ENCODE measurements around the gene USP12.
"Not testable (repeated sequence)": the region's sequence is repeated elsewhere in the genome, so short reads cannot be mapped to it uniquely, and the experiment has no call there.

The USP12 gene

DNA sequence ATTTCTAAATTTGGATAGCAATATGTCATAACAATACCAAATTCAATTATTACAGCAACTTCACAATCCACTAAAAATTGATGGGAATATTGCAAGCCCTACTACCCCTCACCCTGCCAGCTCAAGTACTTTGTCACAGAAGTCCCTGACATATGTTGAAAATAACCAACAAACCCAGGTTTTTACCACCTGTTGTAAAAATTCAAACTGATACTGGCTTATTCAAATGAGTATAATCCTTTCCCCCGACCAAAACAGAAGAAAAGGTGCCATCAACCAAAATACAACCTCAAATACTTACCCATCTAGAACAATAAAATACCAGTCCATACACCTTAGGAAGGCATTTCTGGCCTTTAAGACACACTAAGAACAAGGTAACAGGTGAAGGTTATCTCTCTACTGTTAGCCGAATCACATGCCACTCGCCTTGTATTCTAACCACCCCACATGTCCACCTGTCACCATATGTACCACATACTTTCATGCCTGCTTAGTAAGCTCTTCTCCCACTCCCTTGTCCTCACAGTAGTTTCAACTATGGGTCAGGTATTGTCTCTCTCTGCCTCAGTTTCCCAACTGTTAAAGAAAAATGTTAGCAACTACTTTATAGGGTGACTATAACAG, 53.1 kb downstream of the USP12 start:
- no peak for DNase-seq

DNA sequence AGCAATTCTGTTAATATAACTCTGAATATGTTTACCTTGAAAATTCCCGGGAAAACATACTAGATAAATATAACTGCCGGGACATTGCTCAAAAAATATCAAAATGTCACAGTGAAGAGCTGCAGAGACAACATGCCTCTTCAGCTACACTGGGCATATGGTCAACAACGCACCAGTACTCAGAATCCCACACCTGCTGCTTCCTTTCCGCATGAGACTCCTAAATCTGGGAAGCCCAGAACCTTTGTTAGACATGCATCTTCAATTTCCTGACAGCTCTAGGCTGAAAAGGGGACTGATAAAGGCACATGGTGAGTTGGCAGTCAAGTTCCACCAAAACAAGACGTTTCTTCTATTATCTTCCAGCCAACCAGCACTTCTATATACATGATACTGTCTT, 53.7 kb downstream of the USP12 start:
- no peak for DNase-seq

DNA sequence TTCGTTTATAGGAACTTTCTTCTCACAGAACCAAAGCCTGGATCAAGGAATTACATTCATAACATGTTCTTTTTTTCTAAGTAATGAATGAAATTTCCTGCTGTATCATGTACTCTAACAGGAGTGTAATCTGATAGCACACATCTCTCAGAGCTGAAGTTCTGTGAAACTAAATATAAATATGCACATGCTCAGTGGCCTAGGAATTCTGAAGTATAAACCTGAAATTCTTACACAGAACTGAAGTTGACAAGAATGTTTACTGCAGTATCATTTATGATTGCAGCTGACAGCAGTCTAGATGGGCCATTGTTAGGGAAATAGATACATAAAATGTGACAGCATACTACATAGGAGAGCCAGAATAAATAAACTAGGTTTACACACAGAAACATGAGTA, 54.5 kb downstream of the USP12 start:
- DNase-seq = no peak

DNA sequence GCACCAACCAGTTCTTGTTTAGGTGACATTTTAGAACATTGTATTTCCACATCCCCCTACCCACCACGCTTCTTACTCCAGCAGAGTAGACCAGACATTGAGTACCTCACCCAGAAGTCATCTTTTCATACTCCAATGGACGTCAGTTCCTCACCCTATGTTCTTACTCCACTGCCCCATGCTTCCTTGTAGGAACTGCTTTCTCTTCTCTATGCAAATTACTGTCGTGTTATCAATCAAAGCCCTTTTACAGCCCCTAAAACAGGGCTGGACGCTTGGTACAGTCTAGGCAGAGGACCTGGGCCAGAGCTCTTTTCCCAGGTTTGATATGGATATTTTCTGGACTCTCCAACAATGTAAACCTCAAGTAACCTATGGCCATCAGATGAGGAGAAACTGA, 58.2 kb downstream of the USP12 start:
- no peak for DNase-seq

DNA sequence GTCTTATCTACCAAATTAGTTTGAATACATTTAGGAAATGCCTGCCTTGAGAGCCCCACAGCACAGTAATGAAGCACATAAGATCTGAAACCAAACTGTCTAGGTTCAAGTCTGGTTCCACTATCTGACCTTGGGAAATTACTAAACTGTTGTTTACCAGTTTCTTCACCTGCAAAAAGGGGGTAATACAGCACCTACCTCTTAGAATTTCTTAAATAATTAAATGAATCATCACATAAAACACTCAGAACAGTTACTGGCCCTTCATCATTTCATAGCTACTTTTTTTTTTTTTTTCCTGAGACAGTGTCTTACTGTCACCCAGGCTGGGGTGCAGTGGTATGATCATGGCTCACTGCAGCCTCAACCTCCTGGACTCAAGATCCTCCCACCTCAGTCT, 59.6 kb downstream of the USP12 start:
- no peak for DNase-seq

DNA sequence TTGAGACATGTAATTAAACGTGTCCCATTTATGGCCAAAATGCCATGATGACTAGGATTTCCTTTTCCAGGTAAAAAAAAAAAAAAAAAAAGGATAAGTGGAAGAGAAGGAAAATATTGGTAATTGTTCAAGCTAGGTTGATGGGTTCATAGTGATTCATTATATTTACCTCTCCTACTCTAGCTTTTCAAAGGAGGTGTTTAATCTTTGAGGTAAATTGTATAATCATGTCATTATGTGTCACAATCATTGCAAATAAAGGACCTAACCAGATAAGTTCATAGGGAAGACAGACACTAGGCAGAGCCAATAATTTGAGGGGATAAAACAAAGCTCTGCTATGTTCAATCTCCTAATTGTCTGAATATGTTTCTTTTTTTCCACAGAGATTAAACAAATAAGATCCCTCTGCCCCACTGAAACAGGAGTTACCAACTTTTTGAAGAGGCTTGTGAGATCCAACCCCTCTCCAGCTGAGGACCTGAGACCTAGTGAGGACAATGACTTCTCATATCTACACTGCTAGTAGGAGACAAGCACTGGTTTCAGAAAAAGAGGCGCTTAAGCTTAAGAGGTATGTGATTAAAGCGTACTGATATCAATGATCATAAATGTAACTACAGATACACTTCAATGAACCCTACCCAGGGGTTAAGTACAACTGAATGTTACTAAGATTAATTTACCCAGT, 61.4 kb downstream of the USP12 start:
- no peak for DNase-seq

DNA sequence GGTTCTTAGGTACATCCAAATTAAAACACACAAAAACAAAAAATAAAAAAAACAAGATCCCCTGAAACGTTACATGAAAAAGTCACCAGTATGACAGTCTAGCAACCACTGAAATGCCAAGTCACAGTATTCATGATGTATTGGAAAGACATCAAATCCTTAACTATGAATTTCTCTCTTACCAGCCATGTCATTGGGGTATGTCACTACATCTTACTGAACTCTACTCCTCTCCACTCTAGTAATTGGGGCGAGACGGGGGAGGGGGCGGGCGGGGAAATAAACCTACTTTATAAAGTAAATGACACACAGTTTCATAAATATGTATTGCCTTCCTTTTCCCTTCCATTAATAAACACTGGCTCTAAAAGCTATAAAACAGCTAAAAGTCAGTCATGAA, 65.5 kb downstream of the USP12 start:
- DNase-seq = no peak

DNA sequence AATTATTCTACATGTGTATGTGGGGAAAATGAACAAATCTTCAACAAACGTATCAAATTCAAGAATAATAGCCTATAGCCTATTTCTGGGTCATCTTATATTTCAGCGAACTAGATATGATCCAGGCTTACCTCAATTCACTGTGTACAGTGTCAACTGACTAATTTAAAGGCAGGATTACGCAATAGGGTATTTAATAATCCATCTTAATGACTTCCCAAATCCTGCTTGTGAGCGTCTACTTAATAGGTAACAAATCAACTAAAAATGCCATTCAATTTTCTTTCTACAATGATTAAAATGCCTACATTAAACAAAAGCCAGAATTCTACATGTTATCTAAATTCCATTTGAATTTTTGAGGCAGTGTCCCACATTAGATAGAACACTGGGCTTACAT, 67.0 kb downstream of the USP12 start:
- no peak for DNase-seq

DNA sequence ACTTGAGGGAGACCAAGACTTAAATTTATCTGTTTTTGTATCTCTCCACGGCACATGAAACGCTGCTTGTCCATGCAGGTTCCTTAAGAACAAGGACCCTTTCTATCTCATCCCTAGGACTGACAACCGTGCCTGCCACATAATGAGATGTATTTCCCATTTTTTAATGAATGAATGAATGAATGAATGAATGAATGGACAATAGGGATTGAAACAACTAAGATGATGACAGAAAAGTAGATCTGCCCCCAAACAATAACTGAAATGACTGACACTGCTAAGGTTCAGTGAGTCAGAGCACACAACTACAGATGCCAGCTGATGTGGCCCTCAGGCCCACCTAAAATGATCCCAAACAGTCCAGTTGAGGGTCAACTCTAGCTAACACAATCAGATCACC, 69.8 kb downstream of the USP12 start:
- DNase-seq = no peak

DNA sequence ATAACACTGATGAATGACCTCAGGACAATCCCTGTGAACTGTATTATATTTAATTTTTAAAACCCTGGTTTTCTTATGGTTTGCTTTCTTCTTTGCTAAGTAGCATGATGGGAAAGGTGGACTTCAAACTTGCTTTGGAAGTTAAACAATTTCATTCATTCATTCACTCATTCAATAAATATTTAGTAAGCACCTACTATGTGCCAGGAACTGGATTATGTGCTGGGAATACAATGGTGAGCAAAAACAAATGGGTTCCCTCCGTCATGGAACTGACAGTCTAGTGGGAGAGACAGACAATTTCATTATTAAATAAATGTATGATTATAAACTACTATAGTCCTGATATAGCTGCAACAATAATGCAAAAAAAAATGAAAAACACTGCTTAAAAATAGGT, 70.3 kb downstream of the USP12 start:
- DNase-seq = no peak

DNA sequence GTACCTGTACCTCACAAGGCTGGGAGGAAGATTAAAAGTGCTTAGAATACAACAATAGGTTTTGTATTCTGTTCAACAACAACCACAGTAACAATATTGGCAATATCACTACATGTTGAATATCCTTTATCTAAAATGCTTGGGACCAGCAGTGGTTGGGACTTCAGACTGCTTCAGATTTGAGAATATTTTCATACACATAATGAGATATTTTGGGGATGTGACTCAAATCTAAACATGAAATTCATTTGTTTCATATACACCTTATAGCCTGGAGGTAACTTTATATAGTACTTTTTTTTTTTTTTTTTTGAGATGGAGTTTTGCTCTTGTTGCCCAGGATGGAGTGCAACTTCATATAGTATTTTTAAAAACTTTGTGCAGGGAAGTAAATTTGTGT, 73.9 kb downstream of the USP12 start:
- DNase-seq = no peak

DNA sequence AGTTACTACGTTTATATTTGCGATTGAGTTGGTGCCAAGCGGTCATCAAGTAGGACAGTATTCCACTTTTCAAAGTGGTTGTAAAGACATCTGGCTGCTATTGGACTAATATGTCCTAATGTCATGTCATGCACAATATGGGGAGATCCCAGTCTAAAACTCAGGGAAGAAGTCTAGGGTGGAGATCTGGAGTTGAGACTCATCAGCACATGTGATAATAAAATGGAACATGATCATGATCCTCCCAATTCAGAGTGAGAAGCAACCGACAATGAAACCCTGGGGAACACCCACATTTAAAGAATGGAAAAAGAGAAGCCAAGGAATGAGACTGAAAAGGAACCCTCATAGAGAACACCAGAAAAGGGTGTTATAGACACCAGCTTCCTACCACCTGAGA, 80.2 kb downstream of the USP12 start:
- no peak for DNase-seq

DNA sequence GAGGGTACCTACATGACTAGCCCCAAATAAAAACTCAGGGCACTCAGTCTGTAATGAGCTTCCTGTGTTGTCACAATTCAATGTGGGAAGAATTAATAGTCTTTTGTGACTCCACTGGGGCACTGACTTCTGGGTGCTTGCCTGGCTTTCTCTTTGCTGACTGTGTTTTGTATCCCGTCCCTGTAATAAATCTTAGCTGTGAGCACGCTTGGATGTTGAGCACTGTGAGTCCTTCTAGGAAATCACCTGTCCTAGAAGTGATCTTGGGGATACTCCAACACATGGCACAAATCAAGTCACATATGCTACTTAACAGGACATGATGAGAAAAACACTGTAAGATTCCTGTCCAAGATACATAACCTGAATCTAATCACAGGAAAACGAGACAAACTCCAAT, 83.0 kb downstream of the USP12 start:
- DNase-seq = no peak

DNA sequence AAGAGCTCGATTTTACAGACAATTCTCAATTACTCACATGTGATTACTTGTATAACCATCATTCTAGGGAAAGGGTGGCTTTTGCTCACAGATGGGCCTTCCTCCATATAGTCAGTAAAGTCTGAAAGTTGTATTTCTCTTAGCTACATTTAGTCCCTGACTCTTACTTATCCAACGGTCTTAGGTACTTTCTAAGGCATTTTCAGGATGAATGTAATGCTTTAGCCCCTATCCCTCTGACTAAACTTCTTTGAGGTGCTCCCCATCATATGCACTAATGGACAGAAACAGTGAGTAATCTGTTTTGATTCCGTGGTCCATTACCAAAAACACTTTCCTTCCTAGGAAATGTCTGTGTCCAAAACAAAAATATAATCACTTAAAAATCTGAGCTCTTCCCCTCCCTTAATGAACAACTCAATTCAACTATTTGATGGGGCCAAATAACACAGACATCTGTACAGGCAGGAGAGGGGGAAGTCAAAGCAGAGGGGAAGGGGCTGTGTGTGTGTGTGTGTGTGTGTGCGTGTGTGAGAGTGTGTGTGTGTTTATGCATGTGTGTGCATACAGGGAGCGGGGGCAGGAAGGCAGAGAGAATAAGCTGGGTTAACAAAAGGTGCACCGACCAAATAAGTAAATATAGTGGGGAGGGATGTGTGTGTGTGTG, 84.9 kb downstream of the USP12 start:
- no peak for DNase-seq

DNA sequence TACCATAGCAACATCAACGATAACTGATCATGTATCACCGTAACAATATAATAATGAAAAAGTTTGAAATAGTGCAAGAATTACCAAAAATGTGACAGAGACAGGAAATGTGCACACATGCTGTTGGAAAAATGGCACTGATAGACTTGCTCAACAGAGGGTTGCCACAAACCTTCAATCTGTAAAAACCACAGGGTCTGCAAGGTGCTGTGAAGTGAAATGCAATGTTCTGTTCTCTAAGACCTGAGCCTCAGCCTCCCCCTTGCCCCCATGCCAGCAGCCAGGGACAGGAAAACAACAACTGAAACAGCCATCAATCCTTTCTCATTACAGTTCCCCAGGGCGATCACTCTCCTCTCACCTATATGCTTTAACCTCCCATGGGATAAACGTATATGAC, 88.4 kb downstream of the USP12 start:
- no peak for DNase-seq

DNA sequence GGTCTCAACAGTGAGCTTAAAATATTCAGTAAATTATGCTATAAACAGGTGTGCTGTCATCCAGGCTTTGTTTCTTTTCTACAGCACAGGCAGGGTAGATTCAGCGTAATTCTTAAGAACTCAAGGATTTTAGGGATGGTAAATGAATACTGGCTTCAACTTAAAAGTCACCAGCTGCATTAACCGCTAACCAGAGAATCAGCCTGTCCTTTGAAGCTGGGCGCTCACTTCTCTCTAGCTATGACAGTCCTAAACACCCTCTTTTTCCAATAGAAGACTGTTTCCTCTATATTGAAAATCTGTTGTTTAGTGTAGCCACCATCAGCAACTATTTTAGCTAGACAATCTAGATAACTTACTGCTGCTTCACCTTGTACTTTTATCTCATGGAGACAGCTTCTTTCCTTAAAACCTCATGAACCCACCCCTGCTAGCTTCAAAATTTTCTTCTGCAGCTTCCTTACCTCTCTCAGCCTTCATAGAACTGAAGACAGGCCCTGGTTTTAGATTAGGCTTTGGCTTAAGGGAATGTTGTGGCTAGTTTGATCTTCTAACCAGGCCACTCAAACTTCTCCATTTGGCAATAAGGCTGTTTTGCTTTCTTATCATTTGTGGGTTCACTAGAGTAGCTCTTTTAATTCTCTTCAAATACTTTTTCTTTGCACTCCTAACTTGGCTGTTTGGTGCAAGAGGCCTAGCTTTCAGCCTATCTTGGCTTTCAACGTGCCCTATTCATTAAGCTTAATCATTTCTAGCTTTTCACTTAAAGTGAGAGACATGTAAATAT, 89.5 kb downstream of the USP12 start:
- no peak for DNase-seq

DNA sequence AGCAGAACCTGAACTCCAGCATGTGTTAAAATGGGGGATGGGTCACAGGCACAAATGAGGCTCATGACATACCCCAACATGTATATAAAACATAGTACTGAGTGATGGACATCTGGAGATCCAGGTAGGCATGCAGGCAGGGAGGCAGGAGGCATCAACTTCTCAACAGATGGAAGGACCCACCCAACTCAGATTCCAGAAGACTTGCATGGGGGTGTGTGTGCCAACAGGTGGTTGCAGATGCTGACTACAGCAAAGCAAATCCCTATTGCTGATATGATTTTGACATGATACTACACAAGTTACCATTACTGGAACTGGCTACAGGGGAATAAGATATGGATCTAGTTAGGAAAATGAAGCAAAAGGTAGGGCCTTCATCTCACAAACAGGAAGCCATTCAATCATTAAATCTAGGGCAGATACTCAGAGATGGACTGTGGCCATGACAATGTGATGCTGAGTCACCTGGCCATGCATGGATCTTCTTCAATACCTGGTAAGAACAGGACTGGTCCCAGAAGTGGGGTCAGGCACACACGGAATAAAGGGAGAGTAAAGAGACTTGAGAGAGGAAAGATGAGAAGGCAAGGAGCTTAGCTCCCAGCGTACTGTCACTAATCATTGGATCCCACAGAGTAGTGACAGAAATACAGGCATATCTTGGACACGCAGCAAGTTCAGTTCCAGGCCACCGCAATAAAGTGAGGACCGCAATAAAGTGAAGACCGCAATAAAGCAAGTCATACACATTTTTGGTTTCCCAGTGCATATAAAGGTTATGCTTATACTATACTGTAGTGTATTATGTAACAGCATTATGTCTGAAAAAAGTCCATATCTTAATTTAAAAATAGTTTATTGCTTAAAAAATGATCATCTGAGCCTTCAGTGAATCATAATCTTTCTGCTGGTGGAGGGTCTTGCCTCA, 91.3 kb downstream of the USP12 start:
- no peak for DNase-seq

DNA sequence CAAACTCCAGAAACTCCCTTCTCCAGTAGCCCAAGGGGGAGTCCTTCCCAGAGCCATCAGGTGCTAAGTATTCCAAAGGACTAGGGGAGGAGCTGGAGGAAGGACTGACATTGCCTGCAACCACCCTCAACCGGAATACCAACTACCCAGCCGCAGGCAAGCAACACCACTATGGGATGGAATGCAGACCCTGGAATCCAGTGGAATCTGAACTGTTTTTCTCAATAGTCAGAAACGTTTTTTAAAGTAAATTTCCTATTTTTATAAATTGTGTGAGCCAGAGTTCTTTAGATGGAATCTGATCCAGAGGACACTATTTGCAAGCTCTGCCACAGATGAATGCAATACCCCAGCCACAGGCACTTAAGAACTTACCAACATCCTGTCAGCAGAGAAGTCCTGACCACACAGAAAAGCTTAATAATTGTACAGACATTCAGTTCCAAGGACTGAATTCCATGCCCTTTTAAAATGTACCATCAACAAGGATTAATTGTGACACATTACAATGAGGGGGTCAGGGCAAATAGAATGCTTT, 92.1 kb downstream of the USP12 start:
- DNase-seq = no peak

DNA sequence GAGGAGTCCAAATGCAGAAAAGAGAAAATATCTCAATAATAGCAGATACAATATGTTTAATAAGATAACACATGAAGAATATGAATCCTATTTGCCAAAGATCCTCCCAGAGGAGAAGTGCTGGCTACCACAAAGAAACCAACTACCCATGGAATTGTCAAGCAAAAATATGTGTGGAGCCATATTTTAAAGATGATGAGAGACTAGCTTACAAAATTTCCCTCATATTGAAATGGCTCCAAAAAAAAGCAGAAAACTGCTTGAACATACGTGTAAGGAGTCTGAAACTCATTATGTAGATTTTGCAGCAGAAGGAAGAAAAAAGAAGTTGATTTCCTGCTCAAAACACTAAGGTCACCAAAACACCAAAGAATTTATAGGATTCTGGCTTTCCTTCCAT, 94.2 kb downstream of the USP12 start:
- DNase-seq = no peak

DNA sequence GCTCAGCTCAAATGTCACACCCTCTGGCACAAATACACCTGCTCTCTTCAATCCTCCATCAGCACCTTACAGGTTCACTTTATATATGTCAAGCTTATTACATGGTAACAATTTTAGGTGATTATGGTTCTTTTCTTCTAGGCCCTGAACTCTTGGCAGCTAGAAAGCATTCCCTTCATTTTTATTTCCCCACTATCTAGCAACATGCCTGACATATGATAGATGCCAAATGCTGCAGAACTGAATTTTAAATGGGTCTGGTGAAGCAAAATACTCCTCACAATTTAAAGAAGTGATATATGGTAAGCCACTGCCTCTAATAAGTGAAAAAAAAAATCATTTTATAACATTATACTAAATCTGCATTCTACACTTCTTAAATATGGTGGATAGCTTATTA, 95.2 kb downstream of the USP12 start:
- DNase-seq = no peak

DNA sequence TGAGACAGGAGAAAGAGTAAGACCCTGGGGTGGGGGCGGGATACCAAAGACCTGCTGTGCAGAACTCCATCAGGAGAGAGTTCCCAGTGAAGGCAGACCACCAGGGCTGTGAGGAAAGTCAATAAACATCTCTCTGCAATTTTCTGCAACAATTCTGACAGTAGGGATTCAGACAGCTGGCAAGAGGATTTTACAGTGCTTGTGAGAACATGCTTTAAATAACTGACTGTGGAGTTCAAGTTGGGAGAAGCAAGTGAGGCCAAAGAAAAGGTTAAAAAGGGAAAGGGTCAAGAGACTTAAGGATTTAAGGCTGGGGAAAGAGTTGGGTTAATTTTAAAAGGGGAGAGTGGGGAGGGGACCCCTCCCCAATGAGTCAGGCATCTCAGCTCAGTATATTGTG, 98.4 kb downstream of the USP12 start:
- no peak for DNase-seq

DNA sequence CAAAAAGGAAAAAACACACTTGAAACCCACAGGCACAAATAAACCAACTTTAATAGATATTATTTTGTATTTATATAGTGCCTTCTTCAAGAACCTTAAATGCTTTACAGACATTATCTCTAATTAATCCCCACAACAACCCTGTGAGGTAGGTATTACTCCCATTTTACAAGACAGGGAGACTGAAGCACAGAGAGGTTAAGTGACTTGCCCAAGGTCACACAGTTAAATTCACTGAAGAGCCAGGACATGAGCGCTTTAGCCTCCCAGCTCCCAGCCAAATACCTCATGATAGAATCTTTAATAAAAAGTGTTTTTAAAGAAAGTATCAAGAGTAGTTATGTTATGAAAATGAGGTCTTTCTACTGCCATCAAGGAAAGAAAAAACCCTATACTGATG, 105.5 kb downstream of the USP12 start:
- not testable (repeated sequence) for DNase-seq

Measured in NCI-H187 (cell line).